Endothelial cell of umbilical vein (primary cell): ENCODE measurements around the gene RCOR2. TPM values are rescaled to one million over a fixed set of nuclear protein-coding genes. Genes with fewer than 3 reads are reported as not detected.

Experiments used
- BruUV-seq: library from RNA; stranded (reverse); fragments of 400-500 nt; replicated peaks from 2 replicates; lab custom pipeline; 2021; lab: Mats Ljungman, UMichigan
- CTCF ChIA-PET: fragments of 300-600, 350-600 bp; sonication (Branson Sonifier 250); formaldehyde crosslinking; loops from one replicate; lab custom pipeline; 2021; ENCODE audit warnings: antibody characterized with exemption, inconsistent platforms; lab: Charles Lee
- POLR2A ChIA-PET: fragments of 300-600, 350-600 bp; sonication (Branson Sonifier 250); formaldehyde crosslinking; loops from one replicate; lab custom pipeline; 2021; ENCODE audit warnings: antibody characterized with exemption, inconsistent platforms; lab: Charles Lee
- DNase-seq: peaks from one replicate; pipeline ENCODE4 v3.0.0-alpha.2; 2011; ENCODE audit warnings: low read depth, low spot score
- FAIRE-seq: peaks from 2 replicates; lab custom pipeline; 2011; peaks lifted over from hg19 to GRCh38; lab: Jason Lieb, UNC
- H2AFZ ChIP-seq: 2 replicates; pipeline ENCODE4 v1.6.0; 2012; ENCODE audit warnings: low read depth, low read length, control low read depth, inconsistent platforms
- H3K27ac ChIP-seq: 2 replicates; pipeline ENCODE4 v1.5.1; 2011; ENCODE audit warnings: low read depth, mild to moderate bottlenecking, control low read depth, low read length, moderate library complexity; ENCODE audit not compliant: insufficient read depth
- H3K27me3 ChIP-seq, 2 experiments: 2 replicates each; pipeline versions ENCODE4 v1.6.0 to v1.6.1; 2011; ENCODE audit warnings: low read length in 2 of 2, mixed read lengths in 1 of 2; ENCODE audit not compliant: control insufficient read depth in 2 of 2, insufficient read depth in 2 of 2
- H3K36me3 ChIP-seq, 2 experiments: 2 replicates in 1 of 2; 3 replicates in 1 of 2; pipeline ENCODE4 v1.5.1; 2011; ENCODE audit warnings: low read length in 2 of 2, mild to moderate bottlenecking in 1 of 2, moderate library complexity in 1 of 2; ENCODE audit not compliant: control insufficient read depth in 2 of 2, insufficient read depth in 2 of 2; ENCODE audit errors: extremely low read depth in 1 of 2
- H3K4me1 ChIP-seq: 3 replicates; pipeline ENCODE4 v1.5.1; 2011; ENCODE audit warnings: mild to moderate bottlenecking, low read length; ENCODE audit not compliant: control insufficient read depth, insufficient read depth; ENCODE audit errors: extremely low read depth
- H3K4me2 ChIP-seq: 2 replicates; pipeline ENCODE4 v1.6.1; 2011; ENCODE audit warnings: low read length, control low read depth, mixed read lengths; ENCODE audit not compliant: insufficient read depth
- H3K4me3 ChIP-seq, 3 experiments: fragments of 200-600 bp in 1 of 3; sonication (generic), shearing (Covaris generic) in 1 of 3; replicated peaks in 1 of 3; 2 replicates each; pipeline ENCODE4 v1.5.1; 2011 to 2016; ENCODE audit warnings: control low read depth in 3 of 3, low read length in 3 of 3, mild to moderate bottlenecking in 2 of 3, inconsistent platforms in 1 of 3, low read depth in 1 of 3, moderate library complexity in 1 of 3; ENCODE audit not compliant: insufficient read depth in 1 of 3
- H3K79me2 ChIP-seq: 2 replicates; pipeline ENCODE4 v1.6.0; 2012; ENCODE audit warnings: low read length, inconsistent platforms; ENCODE audit not compliant: control insufficient read depth, insufficient read depth
- H3K9ac ChIP-seq: replicated peaks from 2 replicates; pipeline ENCODE3; 2011; ENCODE audit warnings: low read length, control low read depth; ENCODE audit not compliant: insufficient read depth; ENCODE audit errors: extremely low read depth
- H3K9me1 ChIP-seq: replicated peaks from 3 replicates; pipeline ENCODE4 v1.6.0; 2011; ENCODE audit warnings: mild to moderate bottlenecking, low read length; ENCODE audit not compliant: control insufficient read depth, insufficient read depth; ENCODE audit errors: extremely low read depth
- H3K9me3 ChIP-seq: replicated peaks from 2 replicates; pipeline ENCODE4 v1.5.1; 2012; ENCODE audit warnings: low read length, inconsistent platforms; ENCODE audit not compliant: control insufficient read depth, insufficient read depth
- H4K20me1 ChIP-seq: replicated peaks from 2 replicates; pipeline ENCODE3; 2011; ENCODE audit warnings: mild to moderate bottlenecking, low read length; ENCODE audit not compliant: control insufficient read depth, insufficient read depth; ENCODE audit errors: extremely low read depth
- CTCF ChIP-seq, 2 donors: IDR thresholded peaks; 1 replicate in 1 of 2; 2 replicates in 1 of 2; pipeline ENCODE4 v1.5.1; 2011; ENCODE audit warnings: low read length in 2 of 2, mild to moderate bottlenecking in 2 of 2, moderate library complexity in 2 of 2, control low read depth in 1 of 2, inconsistent platforms in 1 of 2, low read depth in 1 of 2; ENCODE audit not compliant: insufficient read depth in 1 of 2; ENCODE audit errors: extremely low read depth in 1 of 2
- EZH2 ChIP-seq: IDR thresholded peaks from 2 replicates; pipeline ENCODE4 v1.6.1; 2012; ENCODE audit warnings: borderline replicate concordance, low read depth, mild to moderate bottlenecking, moderate library complexity, low read length, inconsistent platforms; ENCODE audit not compliant: severe bottlenecking
- FOS ChIP-seq: IDR thresholded peaks from 2 replicates; pipeline ENCODE4 v1.6.1; 2011; ENCODE audit warnings: mild to moderate bottlenecking, low read length, moderate library complexity, borderline replicate concordance; ENCODE audit not compliant: insufficient read depth
- GATA2 ChIP-seq: IDR thresholded peaks from 2 replicates; pipeline ENCODE4 v1.7.0; 2011; ENCODE audit warnings: low read depth, mild to moderate bottlenecking, moderate library complexity, mixed read lengths, low read length; ENCODE audit not compliant: insufficient read length, insufficient read depth
- JUN ChIP-seq: IDR thresholded peaks from 2 replicates; pipeline ENCODE4 v1.6.1; 2011; ENCODE audit warnings: borderline replicate concordance, low read depth; ENCODE audit not compliant: insufficient read length, insufficient read depth
- MAX ChIP-seq: IDR thresholded peaks from 2 replicates; pipeline ENCODE4 v1.6.1; 2011; ENCODE audit not compliant: insufficient read depth, insufficient read length
- MYC ChIP-seq: IDR thresholded peaks from one replicate; pipeline ENCODE4 v1.6.1; 2011; ENCODE audit warnings: mild to moderate bottlenecking, low read depth, low read length
- POLR2A ChIP-seq: IDR thresholded peaks from 2 replicates; pipeline ENCODE4 v1.6.1; 2012; ENCODE audit warnings: low read depth, mild to moderate bottlenecking, control low read depth, low read length
- POLR2AphosphoS5 ChIP-seq: IDR thresholded peaks from 2 replicates; pipeline ENCODE4 v1.6.1; 2012; ENCODE audit warnings: low read depth, mild to moderate bottlenecking, control low read depth, low read length, moderate library complexity; ENCODE audit not compliant: insufficient read depth
- dilution Hi-C: fragments of 300-500 bp; cut with MboI; formaldehyde crosslinking; loops from one replicate; pipeline ENCODE4 v1.15.0; 2019; ENCODE audit warnings: low sequenced_read_pairs; ENCODE audit not compliant: extremely low pct_ligation_motif_present
- intact Hi-C: fragments of 100-400 bp; cut with micrococcal nuclease; formaldehyde crosslinking; loops from one replicate; pipeline ENCODE4 v1.10.0; 2022
- polyA plus RNA-seq, 4 experiments: library from polyadenylated mRNA; depleted of rRNA in 3 of 4; stranded (reverse) in 3 of 4; unstranded in 1 of 4; fragments of >200 nt; gene quantifications; 2 replicates each; pipeline versions ENCODE4 v1.2.1 to v1.2.3, GENCODE V29; 2011 to 2012; ENCODE audit warnings: missing spikeins in 1 of 4
- total RNA-seq: library from RNA; stranded (reverse); gene quantifications from 2 replicates; pipeline ENCODE4 v1.2.3, GENCODE V29; 2021

The RCOR2 gene
- total and polyA plus RNA-seq, 2 donors (not counting 3 experiments of a cell fraction or from before 2014, with no cell fraction given) = 0.13 to 0.63 TPM

GRCh38 chr11:63889344-63889743, 27.6 kb downstream of the RCOR2 start:
- POLR2A ChIA-PET = no interaction called here
- no peak overlapping the region for H3K27ac ChIP-seq
- H3K9me3 ChIP-seq = no peaks in the 10 kb centered on the region
- dilution Hi-C loops = no loop called here
- BruUV-seq = no TSS peak
- CTCF ChIA-PET = interaction anchor here (0.8 kb wide), 1 partner anchor 11 kb away, joined by 3 read pairs; no protein-coding TSS in a partner anchor
- no peak overlapping the region for H3K4me3 ChIP-seq
- H3K4me2 ChIP-seq = no peak overlapping the region
- H3K9me1 ChIP-seq = no peaks in the 10 kb centered on the region
- H3K9ac ChIP-seq = no peak overlapping the region
- FAIRE-seq (no peak), DNase-seq (no peak)
- H3K36me3 ChIP-seq = peaks cover 0 to 2% of the 10 kb centered on the region in 2 experiments
- no peak overlapping the region for H2AFZ ChIP-seq
- TF ChIP-seq FOS = no peak
- no peak for TF ChIP-seq CTCF (IDR thresholded peaks at IDR 0.05; ENCODE audit: extremely low read depth in 1 of 2, insufficient read depth in 1 of 2, low read depth in 1 of 2, low read length in 2 of 2)
- H4K20me1 ChIP-seq = no peaks in the 10 kb centered on the region
- intact Hi-C loops = no loop called here
- H3K4me1 ChIP-seq = peaks cover 12% of the 10 kb centered on the region
- peaks cover 54% of the 10 kb centered on the region for H3K79me2 ChIP-seq
- no peaks in the 10 kb centered on the region for H3K27me3 ChIP-seq

DNA sequence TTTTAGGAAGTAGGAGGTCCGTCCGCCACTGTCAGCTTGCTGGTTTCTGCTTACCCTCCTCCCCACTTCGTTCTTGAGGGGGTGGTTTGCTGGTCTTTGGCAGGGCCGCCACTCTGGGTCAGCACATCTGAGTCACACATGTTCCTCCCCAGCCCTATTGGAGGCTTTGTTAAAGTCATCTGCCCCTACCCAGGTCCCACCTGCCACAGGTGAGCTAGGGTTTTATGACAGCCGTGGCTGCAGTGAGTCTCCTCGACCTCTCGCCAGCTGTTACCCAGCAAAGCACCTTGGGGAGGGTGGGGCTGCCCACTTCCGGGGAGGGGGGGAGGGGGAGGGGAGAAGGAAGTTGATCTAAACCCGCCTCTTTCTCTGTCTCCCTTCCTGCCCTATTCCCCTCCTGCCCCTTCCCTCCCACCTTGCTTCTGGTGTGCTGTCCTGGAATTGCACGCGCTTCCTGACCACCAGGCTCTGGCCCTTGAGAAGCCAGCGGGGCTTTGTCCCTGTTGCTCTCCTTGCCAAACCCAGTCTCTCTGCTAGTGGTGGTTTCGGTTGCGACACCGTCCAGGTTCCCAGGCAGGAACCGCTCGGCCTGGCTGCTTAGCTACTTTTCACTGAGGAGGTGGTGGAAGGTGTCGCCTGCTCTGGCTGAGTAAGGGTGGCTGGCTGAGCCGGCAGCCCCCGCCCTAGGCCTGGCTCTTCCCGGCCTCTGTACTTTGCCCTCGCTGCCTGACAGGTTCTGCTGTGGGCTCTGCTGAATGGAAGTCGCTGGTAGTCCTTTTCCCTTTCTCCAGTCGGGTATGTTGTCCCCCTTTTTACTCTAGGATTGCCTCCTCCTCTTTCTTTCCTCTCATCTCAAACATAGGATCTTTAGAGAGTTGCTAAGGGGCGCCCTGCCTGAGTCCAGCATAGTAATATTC, 28.5 kb downstream of the RCOR2 start:
- FAIRE-seq (peak; percentile 8), DNase-seq (peak; percentile 20)
- CTCF ChIA-PET = interaction anchor here (1.0 to 2.9 kb wide), 5 partner anchors 16 to 57 kb away, joined by 3 to 8 read pairs (median 4); no protein-coding TSS in a partner anchor
- no peaks in the 10 kb centered on the region for H3K9me3 ChIP-seq
- no peaks in the 10 kb centered on the region for H3K9me1 ChIP-seq
- H3K36me3 ChIP-seq = peaks cover 1 to 2% of the 10 kb centered on the region in 2 experiments
- dilution Hi-C loops (no loop called here), intact Hi-C loops (no loop called here)
- H3K4me3 ChIP-seq = no peak overlapping the region
- no peak overlapping the region for H2AFZ ChIP-seq
- H4K20me1 ChIP-seq = no peaks in the 10 kb centered on the region
- no peak overlapping the region for H3K9ac ChIP-seq
- H3K27me3 ChIP-seq = no peaks in the 10 kb centered on the region
- no peak overlapping the region for H3K4me2 ChIP-seq
- H3K27ac ChIP-seq = no peak overlapping the region
- H3K79me2 ChIP-seq = peaks cover 48% of the 10 kb centered on the region
- POLR2A ChIA-PET = interaction anchor here (0.7 to 1.1 kb wide), 2 partner anchors 28 to 47 kb away, joined by 3 read pairs; partner anchors contain the start of gene RCOR2
- no peak for TF ChIP-seq GATA2
- TF ChIP-seq MYC = no peak
- TF ChIP-seq JUN = no peak
- TF ChIP-seq POLR2A = no peak
- no peak for TF ChIP-seq FOS
- no peak for TF ChIP-seq MAX
- TF ChIP-seq POLR2AphosphoS5 = no peak
- no peak for TF ChIP-seq EZH2
- TF ChIP-seq CTCF (IDR thresholded peaks at IDR 0.05; ENCODE audit: extremely low read depth in 1 of 2, insufficient read depth in 1 of 2, low read depth in 1 of 2, low read length in 2 of 2) = no peak
- peaks cover 12% of the 10 kb centered on the region for H3K4me1 ChIP-seq
- no TSS peak for BruUV-seq
